H9 (cell line): ENCODE measurements around the gene PARP12. TPM values are rescaled to one million over a fixed set of nuclear protein-coding genes. Genes with fewer than 3 reads are reported as not detected.

Experiments used
- DNase-seq: peaks from one replicate; pipeline ENCODE4 v3.0.0-alpha.2; 2017
- H2AFZ ChIP-seq: one replicate; pipeline ENCODE4 v1.6.1; 2013; ENCODE audit warnings: mild to moderate bottlenecking, low read length, control low read depth, moderate library complexity
- H2AK5ac ChIP-seq: 2 replicates; pipeline ENCODE4 v1.6.1; 2013; ENCODE audit warnings: low read length, control low read depth, mixed read lengths; ENCODE audit not compliant: insufficient read length
- H2BK120ac ChIP-seq: one replicate; pipeline ENCODE4 v1.6.1; 2013; ENCODE audit warnings: low read depth, mild to moderate bottlenecking, low read length, control low read depth, inconsistent platforms; ENCODE audit not compliant: poor library complexity, severe bottlenecking
- H2BK12ac ChIP-seq: 2 replicates; pipeline ENCODE4 v1.6.1; 2013; ENCODE audit warnings: low read length, control low read depth, mixed read lengths, low read depth; ENCODE audit not compliant: insufficient read length
- H2BK15ac ChIP-seq: 2 replicates; pipeline ENCODE4 v1.6.1; 2013; ENCODE audit warnings: low read depth, low read length, control low read depth
- H2BK20ac ChIP-seq: one replicate; pipeline ENCODE4 v1.6.1; 2013; ENCODE audit warnings: low read depth, mild to moderate bottlenecking, low read length, control low read depth, inconsistent platforms; ENCODE audit not compliant: poor library complexity, severe bottlenecking
- H2BK5ac ChIP-seq: 2 replicates; pipeline ENCODE4 v1.6.1; 2013; ENCODE audit warnings: low read length, control low read depth, mixed read lengths; ENCODE audit not compliant: insufficient read length
- H3K14ac ChIP-seq: 2 replicates; pipeline ENCODE4 v1.6.1; 2013; ENCODE audit warnings: low read length, control low read depth; ENCODE audit not compliant: insufficient read depth
- H3K18ac ChIP-seq: 2 replicates; pipeline ENCODE4 v1.6.1; 2013; ENCODE audit warnings: low read depth, mild to moderate bottlenecking, mixed read lengths, low read length, control low read depth; ENCODE audit not compliant: insufficient read length
- H3K23ac ChIP-seq: 2 replicates; pipeline ENCODE4 v1.6.1; 2013; ENCODE audit warnings: low read length, control low read depth, mixed read lengths, low read depth; ENCODE audit not compliant: insufficient read length
- H3K23me2 ChIP-seq: 2 replicates; pipeline ENCODE4 v1.6.1; 2013; ENCODE audit warnings: low read depth, mild to moderate bottlenecking, mixed read lengths, low read length, control low read depth; ENCODE audit not compliant: insufficient read length, poor library complexity, severe bottlenecking
- H3K27ac ChIP-seq: 2 replicates; pipeline ENCODE4 v1.5.1; 2013; ENCODE audit warnings: low read length, control low read depth, mixed read lengths, low read depth; ENCODE audit not compliant: insufficient read length
- H3K27me3 ChIP-seq: 2 replicates; pipeline ENCODE4 v1.6.1; 2013; ENCODE audit warnings: low read length, control low read depth, inconsistent platforms; ENCODE audit not compliant: insufficient read depth
- H3K4ac ChIP-seq: 2 replicates; pipeline ENCODE4 v1.6.1; 2013; ENCODE audit warnings: low read depth, mild to moderate bottlenecking, control low read depth, inconsistent platforms, low read length, moderate library complexity
- H3K4me1 ChIP-seq: 2 replicates; pipeline ENCODE4 v1.6.1; 2013; ENCODE audit warnings: low read length, control low read depth, inconsistent platforms; ENCODE audit not compliant: insufficient read depth
- H3K4me2 ChIP-seq: 2 replicates; pipeline ENCODE4 v1.6.1; 2013; ENCODE audit warnings: low read length, control low read depth, mixed read lengths; ENCODE audit not compliant: insufficient read length, insufficient read depth
- H3K56ac ChIP-seq: 2 replicates; pipeline ENCODE4 v1.6.1; 2013; ENCODE audit warnings: low read depth, mild to moderate bottlenecking, mixed read lengths, low read length, control low read depth; ENCODE audit not compliant: insufficient read length
- H3K79me1 ChIP-seq: 2 replicates; pipeline ENCODE4 v1.6.1; 2013; ENCODE audit warnings: low read depth, mild to moderate bottlenecking, moderate library complexity, low read length, control low read depth, inconsistent platforms; ENCODE audit not compliant: insufficient read depth, poor library complexity, severe bottlenecking
- H3K79me2 ChIP-seq: 2 replicates; pipeline ENCODE4 v1.6.1; 2013; ENCODE audit warnings: low read length, control low read depth, inconsistent platforms; ENCODE audit not compliant: insufficient read depth
- H3K9ac ChIP-seq: 2 replicates; pipeline ENCODE4 v1.6.1; 2013; ENCODE audit warnings: low read length, control low read depth, mixed read lengths; ENCODE audit not compliant: insufficient read length; ENCODE audit errors: extremely low read depth
- H3K9me3 ChIP-seq: one replicate; pipeline ENCODE4 v1.6.1; 2013; ENCODE audit warnings: low read depth, low read length, inconsistent platforms; ENCODE audit not compliant: control insufficient read depth
- H3T11ph ChIP-seq: one replicate; pipeline ENCODE4 v1.6.1; 2013; ENCODE audit warnings: mild to moderate bottlenecking, low read length, control low read depth, inconsistent platforms
- H4K20me1 ChIP-seq: one replicate; pipeline ENCODE4 v1.6.1; 2013; ENCODE audit not compliant: control insufficient read depth, insufficient read length, insufficient read depth
- H4K5ac ChIP-seq: 2 replicates; pipeline ENCODE4 v1.6.1; 2013; ENCODE audit warnings: low read depth, mild to moderate bottlenecking, mixed read lengths, low read length, control low read depth; ENCODE audit not compliant: insufficient read length
- H4K8ac ChIP-seq: replicated peaks from 2 replicates; pipeline ENCODE4 v1.6.1; 2013; ENCODE audit warnings: low read length, control low read depth, mixed read lengths, low read depth; ENCODE audit not compliant: insufficient read length
- H4K91ac ChIP-seq: 2 replicates; pipeline ENCODE4 v1.6.1; 2013; ENCODE audit warnings: low read depth, mild to moderate bottlenecking, moderate library complexity, mixed read lengths, low read length, control low read depth; ENCODE audit not compliant: insufficient read length
- H3K27ac Mint-ChIP-seq, 3 experiments: 2 replicates in 2 of 3; 3 replicates in 1 of 3; pipeline ENCODE4 v1.8.0; 2020 to 2021; ENCODE audit warnings: mixed read lengths in 3 of 3, mild to moderate bottlenecking in 1 of 3, moderate library complexity in 1 of 3
- H3K27me3 Mint-ChIP-seq: 2 replicates; pipeline ENCODE4 v1.8.0; 2021; ENCODE audit warnings: low read depth, mild to moderate bottlenecking, moderate library complexity, mixed read lengths
- H3K36me3 Mint-ChIP-seq, 3 experiments: 2 replicates in 2 of 3; 3 replicates in 1 of 3; pipeline ENCODE4 v1.8.0; 2020 to 2021; ENCODE audit warnings: low read depth in 3 of 3, mixed read lengths in 3 of 3; ENCODE audit not compliant: insufficient read depth in 1 of 3
- H3K4me1 Mint-ChIP-seq, 2 experiments: 2 replicates each; pipeline ENCODE4 v1.8.0; 2020; ENCODE audit warnings: mixed read lengths in 2 of 2
- H3K4me3 Mint-ChIP-seq, 2 experiments: 2 replicates in 1 of 2; 3 replicates in 1 of 2; pipeline ENCODE4 v1.8.0; 2020 to 2021; ENCODE audit warnings: mild to moderate bottlenecking in 2 of 2, mixed read lengths in 2 of 2, moderate library complexity in 1 of 2
- H3K9me3 Mint-ChIP-seq, 2 experiments: 2 replicates in 1 of 2; 3 replicates in 1 of 2; pipeline ENCODE4 v1.8.0; 2020; ENCODE audit warnings: mild to moderate bottlenecking in 2 of 2, mixed read lengths in 2 of 2, moderate library complexity in 1 of 2
- WGBS: extraction: QIAGEN DNeasy Blood & Tissue Kit; methylation state at CpG from one replicate; pipeline ENCODE4 v1.1.7; 2013; ENCODE audit warnings: missing lambda C conversion rate, low lambda C conversion rate, mixed read lengths; ENCODE audit not compliant: insufficient read length; ENCODE audit errors: extremely low coverage; 5-methylcytosine and 5-hydroxymethylcytosine counted together
- total RNA-seq: library from RNA; stranded (reverse); gene quantifications from 2 replicates; pipeline ENCODE4 v1.2.1, GENCODE V29; 2021
- TF ChIP-seq, protein P1 (sequence below): fragments of 200-600 bp; sonication (generic); conservative IDR thresholded peaks from 3 replicates; pipeline ENCODE4 v1.8.0; 2021; ENCODE audit warnings: antibody characterized with exemption, mild to moderate bottlenecking

PARP12 gene
- total RNA-seq, 1 experiment from 2014 or later: 11.8 TPM

DNA sequence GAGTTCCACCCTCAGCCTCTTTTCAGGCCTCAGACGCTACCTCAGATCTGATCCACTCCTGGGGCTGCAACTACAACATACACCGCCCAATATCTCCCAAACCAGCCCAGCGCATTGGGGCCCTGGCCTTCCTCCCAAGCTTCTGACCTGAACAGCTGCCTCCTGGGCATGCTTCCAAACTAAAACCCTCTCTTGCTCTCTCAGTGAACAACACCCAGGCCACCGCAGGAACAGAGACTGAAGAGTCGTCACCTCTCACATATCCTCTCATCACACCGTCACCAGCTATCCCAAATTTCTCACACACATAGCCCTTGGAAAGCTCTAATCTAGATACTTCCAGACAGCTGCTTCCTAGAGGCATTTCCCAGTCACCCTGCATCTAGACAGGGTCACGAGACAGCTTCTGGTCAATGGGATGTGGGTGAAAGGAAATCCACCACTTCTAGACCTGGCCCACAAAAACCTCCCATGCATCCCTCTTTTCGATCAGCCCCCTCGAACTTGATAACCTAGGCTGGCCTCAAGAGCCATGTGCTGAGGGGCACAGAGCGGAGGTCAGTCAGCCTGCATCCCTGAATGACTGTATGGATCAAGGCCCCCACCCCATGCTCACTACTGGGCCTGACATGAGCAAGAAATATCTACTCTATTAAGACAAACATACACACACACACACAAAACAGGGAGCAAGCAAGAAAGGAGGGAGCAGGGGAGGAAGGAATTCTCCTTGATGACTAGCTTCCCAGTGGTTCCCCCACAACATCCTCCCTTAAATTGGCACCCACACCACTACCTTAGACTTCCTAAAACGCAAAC is 1.8 kb downstream of the PARP12 start:
- no peak overlapping the region for H3K9ac ChIP-seq
- no CpG with 5 or more reads among the region's 11 CpGs for WGBS

More for the DNA sequence above, 1.8 kb downstream of the PARP12 start:
- Histone ChIP-seq H2BK20ac (no peak overlapping the region), H3K79me1 (no peaks in the 10 kb centered on the region), H3K56ac (no peak overlapping the region), H3T11ph (no peak overlapping the region), H3K18ac (no peak overlapping the region), H4K91ac (no peak overlapping the region), H2BK15ac (no peak overlapping the region), H3K4me2 (no peak overlapping the region), H3K4ac (no peak overlapping the region), H3K23me2 (peaks cover 5% of the 10 kb centered on the region), H3K14ac (no peak overlapping the region), H3K9me3 (no peaks in the 10 kb centered on the region), H2BK120ac (no peak overlapping the region), H3K27me3 (peaks cover 5% of the 10 kb centered on the region; the same call in 1 of the 2 replicates), H4K8ac (no peak overlapping the region), H4K5ac (no peak overlapping the region), H2AFZ (no peak overlapping the region), H3K4me1 (no peaks in the 10 kb centered on the region), H2BK12ac (no peak overlapping the region), H3K79me2 (no peaks in the 10 kb centered on the region; the same call in 1 of the 2 replicates), H4K20me1 (no peaks in the 10 kb centered on the region), H2AK5ac (no peak overlapping the region), H2BK5ac (no peak overlapping the region), H3K23ac (no peak overlapping the region), H3K27ac (no peak overlapping the region)
- DNase-seq: no peak
- peaks cover 8 to 12% of the 10 kb centered on the region in 2 experiments; a peak in 3 of 4 replicates for H3K4me1 Mint-ChIP-seq
- H3K4me3 Mint-ChIP-seq: peak overlapping the region; percentile 58 to 78; a peak in 4 of 5 replicates
- peaks cover 1 to 2% of the 10 kb centered on the region in 2 experiments; a peak in 3 of 5 replicates for H3K9me3 Mint-ChIP-seq
- TF ChIP-seq, protein P1, sequence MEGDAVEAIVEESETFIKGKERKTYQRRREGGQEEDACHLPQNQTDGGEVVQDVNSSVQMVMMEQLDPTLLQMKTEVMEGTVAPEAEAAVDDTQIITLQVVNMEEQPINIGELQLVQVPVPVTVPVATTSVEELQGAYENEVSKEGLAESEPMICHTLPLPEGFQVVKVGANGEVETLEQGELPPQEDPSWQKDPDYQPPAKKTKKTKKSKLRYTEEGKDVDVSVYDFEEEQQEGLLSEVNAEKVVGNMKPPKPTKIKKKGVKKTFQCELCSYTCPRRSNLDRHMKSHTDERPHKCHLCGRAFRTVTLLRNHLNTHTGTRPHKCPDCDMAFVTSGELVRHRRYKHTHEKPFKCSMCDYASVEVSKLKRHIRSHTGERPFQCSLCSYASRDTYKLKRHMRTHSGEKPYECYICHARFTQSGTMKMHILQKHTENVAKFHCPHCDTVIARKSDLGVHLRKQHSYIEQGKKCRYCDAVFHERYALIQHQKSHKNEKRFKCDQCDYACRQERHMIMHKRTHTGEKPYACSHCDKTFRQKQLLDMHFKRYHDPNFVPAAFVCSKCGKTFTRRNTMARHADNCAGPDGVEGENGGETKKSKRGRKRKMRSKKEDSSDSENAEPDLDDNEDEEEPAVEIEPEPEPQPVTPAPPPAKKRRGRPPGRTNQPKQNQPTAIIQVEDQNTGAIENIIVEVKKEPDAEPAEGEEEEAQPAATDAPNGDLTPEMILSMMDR: no peak
- peaks cover 0 to 3% (median 1%) of the 10 kb centered on the region in 3 experiments; a peak in 4 of 7 replicates for H3K36me3 Mint-ChIP-seq
- H3K27ac Mint-ChIP-seq: no peak overlapping the region; a peak in 1 of 7 replicates
- H3K27me3 Mint-ChIP-seq: peaks cover 35% of the 10 kb centered on the region
